ENCODE measurements around the gene ATG7.

DNA sequence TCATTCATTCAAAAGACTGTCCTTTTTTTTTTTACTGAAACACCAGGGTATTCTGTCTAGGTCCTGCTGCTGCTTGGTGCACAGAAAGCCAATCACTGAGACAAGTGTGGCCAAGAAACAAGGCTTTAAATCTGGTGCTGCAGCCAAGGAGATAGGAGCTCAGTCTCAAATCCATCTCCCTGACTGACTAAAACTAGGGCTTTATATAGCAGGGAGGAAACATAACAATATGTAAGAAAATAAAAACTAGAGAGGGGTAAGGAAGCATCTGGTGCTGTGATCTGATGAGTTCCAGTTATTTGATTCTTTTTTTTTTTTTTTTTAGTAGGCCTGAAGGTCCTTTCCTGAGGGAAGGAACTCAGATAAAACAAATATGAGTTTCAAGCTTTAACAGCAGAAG is 139.8 kb downstream of the ATG7 start:
- TF ChIP-seq EZH2phosphoT487 (IDR thresholded peaks at IDR 0.05; ENCODE audit: low read length) (no peak), EZH2 (optimal IDR thresholded peaks at IDR 0.05; ENCODE audit: low read depth, low read length) (no peak)
- TF ChIP-seq, protein P1, sequence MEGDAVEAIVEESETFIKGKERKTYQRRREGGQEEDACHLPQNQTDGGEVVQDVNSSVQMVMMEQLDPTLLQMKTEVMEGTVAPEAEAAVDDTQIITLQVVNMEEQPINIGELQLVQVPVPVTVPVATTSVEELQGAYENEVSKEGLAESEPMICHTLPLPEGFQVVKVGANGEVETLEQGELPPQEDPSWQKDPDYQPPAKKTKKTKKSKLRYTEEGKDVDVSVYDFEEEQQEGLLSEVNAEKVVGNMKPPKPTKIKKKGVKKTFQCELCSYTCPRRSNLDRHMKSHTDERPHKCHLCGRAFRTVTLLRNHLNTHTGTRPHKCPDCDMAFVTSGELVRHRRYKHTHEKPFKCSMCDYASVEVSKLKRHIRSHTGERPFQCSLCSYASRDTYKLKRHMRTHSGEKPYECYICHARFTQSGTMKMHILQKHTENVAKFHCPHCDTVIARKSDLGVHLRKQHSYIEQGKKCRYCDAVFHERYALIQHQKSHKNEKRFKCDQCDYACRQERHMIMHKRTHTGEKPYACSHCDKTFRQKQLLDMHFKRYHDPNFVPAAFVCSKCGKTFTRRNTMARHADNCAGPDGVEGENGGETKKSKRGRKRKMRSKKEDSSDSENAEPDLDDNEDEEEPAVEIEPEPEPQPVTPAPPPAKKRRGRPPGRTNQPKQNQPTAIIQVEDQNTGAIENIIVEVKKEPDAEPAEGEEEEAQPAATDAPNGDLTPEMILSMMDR (IDR thresholded peaks at IDR 0.05; ENCODE audit: low read length) = no peak

Data from MM.1S (cell line).